NOMO-1 treated with dmso at 0.1 percent for 144 hours (cell line): ENCODE measurements around the gene MED22.
"Not testable (repeated sequence)": the region's sequence is repeated elsewhere in the genome, so short reads cannot be mapped to it uniquely, and the experiment has no call there.

Experiments
- DNase-seq: peaks from one replicate; lab custom pipeline; 2025; ENCODE audit not compliant: unreplicated experiment; lab: John Stamatoyannopoulos, UW

MED22 gene

GRCh38 chr9:133377280-133377679 is 29.3 kb upstream of the MED22 start:
- DNase-seq = not testable (repeated sequence)

DNA sequence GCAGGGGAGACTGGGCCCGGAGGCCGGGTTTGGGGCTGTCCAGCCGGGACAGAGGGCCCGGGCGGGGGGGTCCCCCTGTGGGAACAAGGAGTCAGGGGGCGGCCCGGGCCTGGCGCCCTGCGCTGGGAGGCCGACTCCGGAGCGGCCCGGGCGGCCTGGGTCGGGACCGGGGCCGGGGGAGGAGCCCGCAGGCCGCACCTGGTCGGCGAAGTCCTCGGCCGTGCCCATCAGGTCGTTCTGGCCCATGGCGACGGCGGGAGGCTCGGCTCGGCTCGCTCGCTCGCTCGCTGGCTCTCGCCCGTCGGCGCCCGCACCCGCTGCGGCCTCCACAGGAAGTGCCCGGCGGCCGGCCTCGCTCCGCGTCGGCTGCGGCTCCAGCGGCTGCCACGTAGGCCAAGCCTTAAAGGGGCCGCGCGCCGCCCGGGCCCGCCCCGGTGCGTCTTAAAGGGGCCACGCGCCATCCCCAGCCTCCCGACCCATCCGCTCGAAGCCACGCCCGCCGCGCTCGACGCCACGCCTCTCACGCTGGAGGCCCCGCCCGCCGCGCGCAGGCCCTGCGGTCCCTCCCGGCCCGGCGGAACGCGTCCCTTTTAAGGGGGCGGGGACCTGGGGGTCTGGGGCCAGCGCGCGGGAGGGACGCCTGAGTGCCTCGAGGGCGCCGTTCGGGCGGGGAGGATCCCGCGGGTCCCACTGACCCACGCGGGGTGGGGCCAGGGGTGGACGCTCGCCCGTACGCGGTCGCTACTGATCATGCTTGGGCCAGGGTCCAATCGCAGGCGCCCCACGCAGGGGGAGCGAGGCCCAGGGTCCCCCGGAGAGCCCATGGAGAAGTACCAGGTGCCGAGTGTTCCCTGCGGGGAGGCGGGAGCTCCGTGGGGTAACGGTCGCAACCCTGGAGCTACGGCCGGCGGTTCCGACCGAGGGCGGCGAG is 28.1 kb upstream of the MED22 start, which contains the start of the genes STKLD1 and SURF4:
TSS of gene STKLD1 (plus strand) at position 643 of the 931 bp plus-strand sequence. CDS start at position 751, 108 bp downstream.
TSS of gene SURF4 (minus strand) at position 337 of the 931 bp plus-strand sequence. CDS start at position 246, 91 bp downstream.
- DNase-seq = peak; percentile 94

DNA sequence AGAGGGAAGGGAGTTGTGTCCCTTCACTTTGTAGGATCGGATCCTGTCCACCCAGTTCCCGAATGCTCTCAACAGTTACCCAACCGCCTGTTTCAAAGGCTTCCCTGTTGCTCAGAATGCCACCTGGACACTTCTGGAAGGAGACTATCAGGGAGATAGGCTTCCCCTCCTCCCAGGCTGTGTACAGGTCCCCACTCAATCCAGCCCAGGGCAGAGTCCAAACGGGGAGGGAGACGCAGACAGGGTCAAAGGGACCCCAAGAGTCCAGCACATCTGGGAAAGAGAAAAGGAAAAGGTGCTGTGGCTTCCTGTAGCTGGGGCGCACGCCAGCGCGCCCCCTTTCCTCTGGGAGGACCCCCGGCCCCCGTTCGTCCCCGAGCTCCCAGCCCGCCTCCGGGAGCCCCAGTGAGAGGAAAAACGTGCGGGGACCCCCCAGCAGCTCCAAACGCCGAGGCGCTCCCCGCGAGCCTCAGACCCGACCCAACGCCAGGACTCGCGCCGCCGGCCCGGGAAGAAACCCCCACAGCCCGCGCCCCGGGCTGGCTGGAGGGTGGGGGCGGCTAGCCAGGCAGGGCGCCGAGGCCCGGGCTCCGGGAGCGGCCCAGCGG is 27.3 kb upstream of the MED22 start:
- DNase-seq = no peak

- DNase-seq = peak; percentile 34
Observed at GRCh38 chr9:133374612-133375115, 26.7 kb upstream of the MED22 start.

DNA sequence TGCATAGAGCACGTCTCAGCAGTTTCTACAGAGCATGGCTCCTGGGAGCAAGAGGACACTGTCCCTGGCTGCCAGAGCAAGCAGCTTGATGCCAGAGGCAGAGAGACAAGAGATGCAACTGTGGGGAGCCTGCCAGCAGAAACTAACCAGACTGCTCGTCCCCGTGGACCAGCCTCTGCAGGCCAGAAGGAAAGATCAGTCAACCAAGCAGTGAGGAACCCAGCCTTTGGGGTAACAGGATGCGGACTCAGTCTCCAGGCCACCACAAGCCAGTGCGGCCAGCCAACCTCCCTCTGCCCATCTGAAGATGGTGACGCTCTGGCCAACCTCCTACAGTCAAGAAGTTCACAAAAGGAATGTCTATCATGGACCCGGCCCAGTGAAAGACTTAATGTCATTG is 24.2 kb upstream of the MED22 start:
- DNase-seq = no peak

DNA sequence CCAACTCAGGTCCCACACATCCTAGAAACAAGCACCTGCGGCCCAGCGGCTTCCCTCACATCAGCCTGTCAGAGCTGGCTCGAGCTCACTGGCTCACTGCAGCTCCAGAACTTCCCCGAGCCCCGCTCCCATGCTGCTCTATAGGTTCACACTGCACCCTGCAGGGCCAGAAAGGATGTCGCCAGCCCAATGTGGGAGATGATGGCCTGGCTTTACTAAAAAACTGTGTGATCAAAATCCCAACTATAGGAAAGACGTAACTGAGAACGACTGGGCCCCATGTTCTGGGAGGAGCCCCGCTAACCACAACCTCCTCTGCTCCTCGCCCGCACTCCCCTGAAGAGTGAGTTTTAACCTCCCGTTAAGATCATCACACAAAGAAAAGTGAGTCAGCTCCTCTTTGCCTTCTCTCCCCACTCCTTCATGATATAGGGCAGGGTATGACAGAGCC is 23.4 kb upstream of the MED22 start:
- DNase-seq = no peak

DNA sequence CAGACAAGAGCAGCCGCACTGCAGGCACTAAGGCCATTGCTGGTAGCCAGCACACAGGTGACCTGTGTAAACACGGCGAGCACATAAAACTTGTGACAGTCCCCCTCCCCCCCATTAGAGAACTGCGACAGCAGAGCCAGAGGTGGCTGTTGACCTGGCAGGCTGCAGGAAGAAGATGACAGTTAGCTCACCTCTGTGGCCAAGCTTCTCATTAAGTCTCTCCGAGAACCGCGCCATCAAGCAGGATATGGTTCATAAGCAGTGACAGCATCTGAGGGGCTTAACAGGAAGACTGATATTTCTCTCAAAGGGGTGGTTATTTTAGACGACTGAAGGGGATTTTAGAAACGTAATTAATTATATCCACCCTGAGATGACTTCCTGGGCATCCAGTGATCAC is 22.8 kb upstream of the MED22 start:
- DNase-seq = no peak

DNA sequence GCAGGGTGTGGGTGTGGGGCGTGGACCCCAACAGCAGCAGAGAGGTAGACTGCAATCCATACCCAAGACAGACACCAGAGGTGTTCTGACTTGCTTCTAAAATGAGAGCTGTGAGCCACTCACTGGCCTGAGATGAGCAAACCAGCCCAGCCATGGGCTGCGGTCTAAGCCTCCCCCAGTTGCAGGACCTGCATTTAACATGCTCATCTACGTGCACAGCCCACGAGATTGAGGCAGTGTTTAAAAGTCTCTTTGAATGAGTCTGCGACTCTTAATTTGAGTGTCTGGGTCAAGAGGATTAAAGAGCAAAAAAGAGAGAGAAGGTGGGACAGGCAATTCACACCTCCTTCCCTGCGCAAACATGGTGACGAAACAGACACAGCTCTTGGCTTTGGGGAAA is 22.0 kb upstream of the MED22 start:
- DNase-seq = no peak

DNA sequence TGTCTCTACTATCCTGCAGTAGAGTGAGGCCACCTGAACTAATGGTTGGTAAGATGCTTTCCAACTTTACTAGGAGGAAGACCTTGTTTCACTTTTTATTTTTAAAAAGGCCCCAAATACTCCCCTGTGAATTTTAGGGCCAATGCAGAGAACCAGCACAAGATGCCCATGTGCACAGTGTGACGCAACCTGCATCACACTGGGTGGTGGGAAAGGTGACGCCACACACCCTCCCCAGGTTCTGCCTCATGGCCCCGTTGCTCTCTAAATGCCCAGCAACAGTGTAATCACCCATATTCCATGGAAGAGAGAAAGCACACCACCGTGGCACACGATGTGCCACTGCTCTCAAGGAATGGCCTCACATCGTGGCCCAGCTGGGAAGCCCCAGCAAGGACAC is 21.5 kb upstream of the MED22 start:
- DNase-seq = no peak

DNA sequence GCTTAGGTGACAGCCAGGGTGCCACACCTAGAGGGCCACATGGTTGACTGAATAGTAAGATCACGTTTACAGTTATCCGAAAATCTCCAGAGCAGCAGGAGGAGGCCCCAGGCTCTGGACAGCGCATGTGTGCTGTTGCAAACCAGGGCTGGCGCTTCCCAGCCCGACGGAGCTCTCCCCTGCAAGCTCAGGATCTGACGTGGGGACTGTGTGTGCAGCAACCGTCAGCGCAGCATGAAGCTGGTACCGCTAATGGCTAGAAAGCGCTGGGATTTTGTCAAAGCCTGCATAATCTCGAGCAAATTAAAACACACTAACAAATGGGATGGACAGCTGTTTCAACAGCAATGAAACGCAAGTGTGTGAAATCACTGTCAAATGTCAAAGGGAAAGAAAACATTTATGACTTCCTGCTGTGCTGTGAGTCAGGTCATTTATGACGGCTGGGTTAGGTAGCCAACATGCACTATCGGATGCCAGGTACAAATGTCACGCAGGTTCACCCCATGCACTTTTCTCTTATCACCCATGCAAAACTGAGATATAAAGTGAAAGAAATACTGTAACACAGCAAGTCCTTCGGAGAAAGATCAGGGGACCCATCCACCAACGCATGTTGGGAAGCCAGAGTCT is 20.4 kb upstream of the MED22 start:
- no peak for DNase-seq

GRCh38 chr9:133367778-133368177 is 19.8 kb upstream of the MED22 start:
- DNase-seq = no peak

DNA sequence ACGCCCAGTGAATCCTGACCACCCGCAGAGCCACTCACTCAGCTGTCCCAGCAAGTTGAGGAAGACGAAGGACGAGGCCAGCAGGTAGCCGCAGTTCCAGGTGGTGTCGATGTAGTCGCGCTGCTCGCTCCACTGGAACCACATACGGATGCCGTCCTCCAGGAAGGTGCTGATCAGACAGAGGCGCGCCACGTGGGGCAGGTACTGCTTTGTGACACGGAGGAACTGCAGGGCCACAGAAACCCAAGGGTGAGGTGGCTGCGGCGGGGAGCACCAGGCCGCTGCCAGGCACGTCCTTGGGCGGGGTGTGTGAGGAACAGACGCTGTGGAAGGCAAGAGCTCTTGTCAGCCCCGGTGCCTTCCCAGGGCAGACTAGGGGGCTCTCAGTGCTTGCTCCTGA is 19.3 kb upstream of the MED22 start:
- no peak for DNase-seq

GRCh38 chr9:133366435-133366834 is 18.5 kb upstream of the MED22 start:
- DNase-seq = no peak

- DNase-seq = no peak
Observed at GRCh38 chr9:133362359-133363044, 14.6 kb upstream of the MED22 start.

GRCh38 chr9:133361507-133362092 is 13.7 kb upstream of the MED22 start:
- DNase-seq = no peak

- no peak for DNase-seq
Observed at GRCh38 chr9:133360400-133361393, 12.8 kb upstream of the MED22 start.

GRCh38 chr9:133359399-133360175 is 11.7 kb upstream of the MED22 start:
- DNase-seq = no peak

- no peak for DNase-seq
Observed at GRCh38 chr9:133357656-133358055, 9.7 kb upstream of the MED22 start.
